DMS53 treated with DMSO at 0.1 percent for 48 hours (cell line): ENCODE data around the gene GABRB1.
A peak's percentile ranks its signal among the peaks of the same experiment; 100 is the strongest.

Experiments used
- DNase-seq: peaks from one replicate; lab custom pipeline; 2025; ENCODE audit not compliant: unreplicated experiment; lab: John Stamatoyannopoulos, UW

The GABRB1 gene

GRCh38 chr4:47381172-47381571 is 349.8 kb downstream of the GABRB1 start:
- no peak for DNase-seq

- no peak for DNase-seq
Measured at GRCh38 chr4:47382846-47383360, 351.5 kb downstream of the GABRB1 start.

GRCh38 chr4:47383829-47384427 is 352.6 kb downstream of the GABRB1 start:
- peak; percentile 65 for DNase-seq

- no peak for DNase-seq
Measured at GRCh38 chr4:47386146-47386545, 354.8 kb downstream of the GABRB1 start.

GRCh38 chr4:47386561-47387235 is 355.3 kb downstream of the GABRB1 start:
- DNase-seq = no peak

- DNase-seq = no peak
Measured at GRCh38 chr4:47390428-47391125, 359.2 kb downstream of the GABRB1 start.

GRCh38 chr4:47391256-47391655 is 359.9 kb downstream of the GABRB1 start:
- DNase-seq = no peak

GRCh38 chr4:47406408-47406807 is 375.0 kb downstream of the GABRB1 start:
- no peak for DNase-seq

GRCh38 chr4:47410271-47410670 is 378.9 kb downstream of the GABRB1 start:
- DNase-seq = peak; percentile 7

- peak; percentile 88 for DNase-seq
Measured at GRCh38 chr4:47413521-47413920, 382.2 kb downstream of the GABRB1 start.

- DNase-seq = no peak
Measured at GRCh38 chr4:47415719-47416118, 384.4 kb downstream of the GABRB1 start.

GRCh38 chr4:47418147-47418546 is 386.8 kb downstream of the GABRB1 start:
- DNase-seq = no peak

GRCh38 chr4:47419296-47419695 is 387.9 kb downstream of the GABRB1 start:
- no peak for DNase-seq

GRCh38 chr4:47425628-47426027 is 394.3 kb downstream of the GABRB1 start:
- no peak for DNase-seq

GRCh38 chr4:47427935-47428334 is 396.6 kb downstream of the GABRB1 start:
- no peak for DNase-seq

- DNase-seq = no peak
Measured at GRCh38 chr4:47432749-47433148, 401.4 kb downstream of the GABRB1 start.

GRCh38 chr4:47434931-47435330 is 403.6 kb downstream of the GABRB1 start:
- DNase-seq = no peak

- no peak for DNase-seq
Measured at GRCh38 chr4:47442980-47443379, 411.6 kb downstream of the GABRB1 start.

GRCh38 chr4:47444031-47444430 is 412.7 kb downstream of the GABRB1 start:
- no peak for DNase-seq

- DNase-seq = no peak
Measured at GRCh38 chr4:47451657-47452056, 420.3 kb downstream of the GABRB1 start.

- DNase-seq = no peak
Measured at GRCh38 chr4:47462799-47463234, 431.4 kb downstream of the GABRB1 start.
